ENCODE measurements around the gene BRAF. TPM values are rescaled to one million over a fixed set of nuclear protein-coding genes. Genes with fewer than 3 reads are reported as not detected.

The BRAF gene
- total RNA-seq, result 38.5 and 42.0 TPM in 2 replicates
- 14.0 and 16.4 TPM in 2 replicates for polyA plus RNA-seq

DNA sequence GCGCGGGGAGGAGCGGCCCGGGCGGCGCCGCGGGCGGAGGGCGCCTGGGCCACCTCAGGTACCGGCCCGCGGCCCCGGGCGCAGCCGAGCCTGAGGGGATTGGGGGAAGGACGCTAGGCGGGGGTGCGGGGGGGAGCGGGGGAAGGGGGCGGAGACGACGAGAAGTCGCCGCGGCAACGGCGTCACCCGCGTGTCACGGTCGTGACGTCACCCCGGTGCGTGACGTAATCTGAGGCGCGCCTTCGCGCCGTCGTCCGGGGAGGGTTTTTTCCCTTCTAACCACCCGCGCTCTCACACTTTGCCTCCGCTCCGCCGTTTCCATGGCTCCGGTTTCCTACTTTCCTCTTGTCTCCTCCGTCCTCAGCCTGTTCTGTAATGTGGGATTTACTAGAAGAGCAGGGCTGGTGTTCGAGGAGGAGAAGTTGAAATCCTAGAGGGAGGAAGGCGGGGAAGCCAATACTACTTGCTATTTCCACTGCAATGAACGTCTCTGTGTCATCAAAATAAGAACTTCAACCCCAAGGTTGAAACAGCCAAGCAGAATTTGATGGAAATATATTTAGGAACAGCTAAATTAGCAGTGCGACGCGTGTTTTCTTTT lies at the start of gene BRAF:
TSS of gene BRAF (minus strand) at position 109 of the 601 bp plus-strand sequence. CDS start 226 bp downstream, outside the sequence.
- peak within 1 kb of the TSS; percentile 94 for H3K4me3 ChIP-seq
- H4K20me1 ChIP-seq (ENCODE audit: insufficient read depth, poor library complexity, severe bottlenecking), result peaks cover 39% of the 10 kb centered on the region
- DNase-seq (ENCODE audit: low spot score), result peak; percentile 95
- peaks cover 26% of the 10 kb centered on the region for H3K4me1 ChIP-seq (ENCODE audit: insufficient read depth)
- H3K79me2 ChIP-seq, result peaks cover 43% of the 10 kb centered on the region
- H2AFZ ChIP-seq, result peak within 1 kb of the TSS; percentile 99
- H3K9me3 ChIP-seq (ENCODE audit: low read depth), result no peaks in the 10 kb centered on the region
- H3K36me3 ChIP-seq (replicated peaks; ENCODE audit: insufficient read depth, low read depth), result no peaks in the 10 kb centered on the region
- peak within 1 kb of the TSS; percentile 91 for H3K4me2 ChIP-seq
- H3K9me2 ChIP-seq (replicated peaks; ENCODE audit: insufficient read depth), result no peaks in the 10 kb centered on the region
- H3K27ac ChIP-seq, result peak within 1 kb of the TSS; percentile 100
- no peaks in the 10 kb centered on the region for H3K27me3 ChIP-seq
- 4% methylated on average over 13 of the region's 56 CpGs for WGBS (ENCODE audit: low lambda C conversion rate, missing lambda C conversion rate)
- TF ChIP-seq EZH2 (IDR thresholded peaks at IDR 0.05; ENCODE audit: borderline replicate concordance), result no peak
- TF ChIP-seq, protein P1, sequence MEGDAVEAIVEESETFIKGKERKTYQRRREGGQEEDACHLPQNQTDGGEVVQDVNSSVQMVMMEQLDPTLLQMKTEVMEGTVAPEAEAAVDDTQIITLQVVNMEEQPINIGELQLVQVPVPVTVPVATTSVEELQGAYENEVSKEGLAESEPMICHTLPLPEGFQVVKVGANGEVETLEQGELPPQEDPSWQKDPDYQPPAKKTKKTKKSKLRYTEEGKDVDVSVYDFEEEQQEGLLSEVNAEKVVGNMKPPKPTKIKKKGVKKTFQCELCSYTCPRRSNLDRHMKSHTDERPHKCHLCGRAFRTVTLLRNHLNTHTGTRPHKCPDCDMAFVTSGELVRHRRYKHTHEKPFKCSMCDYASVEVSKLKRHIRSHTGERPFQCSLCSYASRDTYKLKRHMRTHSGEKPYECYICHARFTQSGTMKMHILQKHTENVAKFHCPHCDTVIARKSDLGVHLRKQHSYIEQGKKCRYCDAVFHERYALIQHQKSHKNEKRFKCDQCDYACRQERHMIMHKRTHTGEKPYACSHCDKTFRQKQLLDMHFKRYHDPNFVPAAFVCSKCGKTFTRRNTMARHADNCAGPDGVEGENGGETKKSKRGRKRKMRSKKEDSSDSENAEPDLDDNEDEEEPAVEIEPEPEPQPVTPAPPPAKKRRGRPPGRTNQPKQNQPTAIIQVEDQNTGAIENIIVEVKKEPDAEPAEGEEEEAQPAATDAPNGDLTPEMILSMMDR (IDR thresholded peaks at IDR 0.05; ENCODE audit: poor library complexity), result no peak
- no peak for TF ChIP-seq EZH2phosphoT487 (IDR thresholded peaks at IDR 0.05; ENCODE audit: low read depth, severe bottlenecking, unreplicated experiment)

DNA sequence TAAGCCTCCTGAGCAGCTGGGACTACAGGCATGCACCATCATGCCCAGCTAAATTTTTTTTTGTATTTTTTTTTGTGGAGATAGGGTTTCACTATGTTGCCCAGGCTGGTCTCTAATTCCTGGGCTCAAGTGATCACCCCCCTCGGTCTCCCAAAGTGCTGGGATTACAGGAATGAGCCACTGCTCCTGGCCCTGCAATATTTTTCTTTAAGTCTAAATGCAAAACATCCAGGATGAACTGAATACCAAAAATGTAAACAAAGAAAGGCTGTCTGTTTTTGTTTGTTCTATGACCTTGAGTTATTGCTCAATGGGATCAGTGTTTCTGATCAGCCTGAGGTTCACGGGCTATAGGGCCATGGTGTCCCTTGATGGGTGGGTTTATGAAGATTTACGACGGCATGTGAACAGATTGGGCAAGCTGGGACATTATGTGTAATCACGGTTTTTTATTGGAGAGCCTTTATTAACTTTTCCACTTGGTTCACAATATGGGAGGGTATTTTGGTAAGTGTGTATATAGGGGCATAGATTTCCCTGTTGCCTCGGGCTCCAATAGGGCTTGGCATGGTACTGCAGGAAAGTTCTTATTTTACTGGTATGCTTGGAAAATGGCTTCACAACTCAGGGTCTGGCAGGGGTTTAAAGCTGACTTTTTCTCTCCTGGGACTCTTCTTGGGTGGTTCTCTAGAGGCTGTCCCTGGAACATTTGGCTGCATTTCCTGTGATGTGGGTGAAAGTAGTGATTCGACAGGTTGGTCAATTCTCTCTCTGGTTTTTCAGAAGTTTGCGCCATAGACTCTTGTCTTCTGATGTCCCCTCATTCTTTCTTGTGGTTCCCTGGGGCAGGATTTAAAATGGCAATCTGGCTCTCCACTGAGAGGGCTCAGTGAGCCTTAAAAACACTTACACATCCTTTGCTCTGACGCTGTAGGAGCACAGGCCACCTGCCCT lies 48.4 kb upstream of the BRAF start:
- WGBS (ENCODE audit: low lambda C conversion rate, missing lambda C conversion rate), result 53% methylated on average over 9 of the region's 9 CpGs
- H3K4me2 ChIP-seq, result peak overlapping the region; percentile 1
- H3K79me2 ChIP-seq, result no peaks in the 10 kb centered on the region

DNA sequence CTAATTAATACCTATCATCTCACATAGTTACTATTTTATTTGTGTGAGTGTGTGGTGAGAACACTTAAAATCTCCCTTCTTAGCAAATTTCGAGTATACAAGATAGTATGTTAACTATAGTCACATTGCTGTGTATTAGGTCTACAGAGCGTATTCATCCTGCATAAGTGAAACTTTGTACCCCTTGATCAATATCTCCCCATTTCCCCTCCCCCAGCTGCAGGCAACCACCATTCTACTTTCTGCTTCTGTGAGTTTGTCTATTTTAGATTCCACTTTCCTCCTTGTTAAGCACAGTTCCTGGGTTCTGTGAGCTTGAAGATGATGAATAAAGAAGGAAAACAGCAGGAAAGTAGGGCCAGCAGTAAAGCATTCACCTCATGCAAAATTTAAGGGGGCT lies 47.6 kb upstream of the BRAF start:
- peak overlapping the region; percentile 21 for H3K27ac ChIP-seq
- H3K36me3 ChIP-seq (replicated peaks; ENCODE audit: insufficient read depth, low read depth), result no peaks in the 10 kb centered on the region
- no peaks in the 10 kb centered on the region for H3K9me2 ChIP-seq (replicated peaks; ENCODE audit: insufficient read depth)
- no peaks in the 10 kb centered on the region for H3K79me2 ChIP-seq
- no peak for DNase-seq (ENCODE audit: low spot score)
- WGBS (ENCODE audit: low lambda C conversion rate, missing lambda C conversion rate), result 88% methylated on average over 2 of the region's 2 CpGs
- no peaks in the 10 kb centered on the region for H3K27me3 ChIP-seq
- no peaks in the 10 kb centered on the region for H3K9me3 ChIP-seq (ENCODE audit: low read depth)
- no peaks in the 10 kb centered on the region for H4K20me1 ChIP-seq (ENCODE audit: insufficient read depth, poor library complexity, severe bottlenecking)
- no peak overlapping the region for H3K4me2 ChIP-seq
- no peak overlapping the region for H3K4me3 ChIP-seq
- no peak overlapping the region for H2AFZ ChIP-seq
- peaks cover 23% of the 10 kb centered on the region for H3K4me1 ChIP-seq (ENCODE audit: insufficient read depth)
- TF ChIP-seq EZH2phosphoT487 (IDR thresholded peaks at IDR 0.05; ENCODE audit: low read depth, severe bottlenecking, unreplicated experiment) (no peak), EZH2 (IDR thresholded peaks at IDR 0.05; ENCODE audit: borderline replicate concordance) (no peak)
- TF ChIP-seq, protein P1 (IDR thresholded peaks at IDR 0.05; ENCODE audit: poor library complexity), result no peak

More for the DNA sequence above, 48.4 kb upstream of the BRAF start:
- Histone ChIP-seq H3K9me2 (replicated peaks; ENCODE audit: insufficient read depth) (no peaks in the 10 kb centered on the region), H2AFZ (no peak overlapping the region), H3K27ac (peak overlapping the region; percentile 29), H3K27me3 (no peaks in the 10 kb centered on the region), H4K20me1 (ENCODE audit: insufficient read depth, poor library complexity, severe bottlenecking) (no peaks in the 10 kb centered on the region), H3K4me1 (ENCODE audit: insufficient read depth) (peaks cover 27% of the 10 kb centered on the region), H3K36me3 (replicated peaks; ENCODE audit: insufficient read depth, low read depth) (no peaks in the 10 kb centered on the region), H3K9me3 (ENCODE audit: low read depth) (no peaks in the 10 kb centered on the region), H3K4me3 (no peak overlapping the region)
- TF ChIP-seq, protein P1 (IDR thresholded peaks at IDR 0.05; ENCODE audit: poor library complexity), result no peak
- TF ChIP-seq EZH2 (IDR thresholded peaks at IDR 0.05; ENCODE audit: borderline replicate concordance) (no peak), EZH2phosphoT487 (IDR thresholded peaks at IDR 0.05; ENCODE audit: low read depth, severe bottlenecking, unreplicated experiment) (no peak)
- peak; percentile 15 for DNase-seq (ENCODE audit: low spot score)
